Dermis microvascular lymphatic vessel endothelial cell (primary cell): ENCODE results near the gene POU5F1. TPM values are rescaled to one million over a fixed set of nuclear protein-coding genes. Genes with fewer than 3 reads are reported as not detected.
A peak's percentile ranks its signal among the peaks of the same experiment; 100 is the strongest.
"Not testable (repeated sequence)": the region's sequence is repeated elsewhere in the genome, so short reads cannot be mapped to it uniquely, and the experiment has no call there.

Source experiments
- DNase-seq, 2 donors: peaks; one replicate each; pipeline versions ENCODE4 v3.0.0 to v3.0.0-alpha.2; 2010; ENCODE audit warnings: low read depth in 2 of 2
- total RNA-seq: library from RNA; depleted of rRNA; stranded (reverse); fragments of >200 nt; gene quantifications from 2 replicates; pipeline ENCODE4 v1.2.1, GENCODE V29; 2014

The POU5F1 gene
- total RNA-seq, result not detected in 2 replicates

GRCh38 chr6:31170600-31170881, at the start of gene POU5F1:
POU5F1 (minus strand) TSS chr6:31170682; CDS start chr6:31170620, 62 bp downstream.
- no peak for DNase-seq

DNA sequence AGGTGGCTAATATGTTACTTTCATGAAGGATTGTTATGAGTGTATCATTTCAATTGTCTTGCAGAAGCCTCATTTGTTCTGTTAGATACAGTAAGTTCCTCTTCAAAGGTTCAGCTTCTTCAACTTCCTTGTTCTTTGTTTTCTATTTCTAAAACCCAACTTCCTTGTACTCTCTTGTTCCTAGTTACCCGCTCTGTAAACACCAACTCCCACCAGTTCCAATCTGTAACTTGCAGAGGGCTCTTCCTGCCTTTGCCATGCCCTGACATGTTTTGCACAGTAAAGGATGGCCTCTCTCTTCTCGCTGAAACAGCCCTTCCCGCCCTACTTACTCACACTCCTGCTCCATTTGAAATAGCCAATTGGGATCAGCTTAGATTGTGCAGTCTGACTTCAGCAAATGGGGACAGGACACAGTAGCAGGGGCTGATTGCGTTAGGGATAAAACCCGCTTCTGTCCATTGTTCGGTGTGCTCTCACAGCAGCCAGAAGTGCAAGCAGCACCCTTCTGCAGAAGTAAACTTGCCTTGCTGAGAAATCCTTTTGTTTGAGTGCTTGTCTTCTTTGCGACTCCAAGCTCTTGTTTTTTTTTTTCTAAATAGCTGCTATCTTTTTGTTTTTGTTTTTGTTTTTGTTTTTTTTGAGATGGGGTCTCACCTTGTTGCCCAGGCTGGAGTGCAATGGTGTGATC, 45.9 kb upstream of the POU5F1 start:
- DNase-seq, result no peak

DNA sequence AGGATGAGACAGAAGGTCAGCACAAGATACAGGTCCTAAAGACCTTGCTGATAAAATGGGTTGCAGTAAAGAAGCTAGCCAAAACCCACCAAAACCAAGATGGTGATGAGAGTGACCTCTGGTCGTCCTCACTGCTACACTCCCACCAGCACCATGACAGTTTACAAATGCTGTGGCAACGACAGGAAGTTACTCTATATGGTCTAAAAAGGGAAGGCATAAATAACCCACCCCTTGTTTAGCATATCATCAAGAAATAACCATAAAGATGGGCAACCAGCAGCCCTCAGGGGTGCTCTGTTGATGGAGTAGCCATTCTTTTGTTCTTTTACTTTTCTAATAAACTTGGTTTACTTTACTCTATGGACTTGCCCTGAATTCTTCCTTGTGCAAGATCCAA, 44.7 kb upstream of the POU5F1 start:
- not testable (repeated sequence) for DNase-seq

DNA sequence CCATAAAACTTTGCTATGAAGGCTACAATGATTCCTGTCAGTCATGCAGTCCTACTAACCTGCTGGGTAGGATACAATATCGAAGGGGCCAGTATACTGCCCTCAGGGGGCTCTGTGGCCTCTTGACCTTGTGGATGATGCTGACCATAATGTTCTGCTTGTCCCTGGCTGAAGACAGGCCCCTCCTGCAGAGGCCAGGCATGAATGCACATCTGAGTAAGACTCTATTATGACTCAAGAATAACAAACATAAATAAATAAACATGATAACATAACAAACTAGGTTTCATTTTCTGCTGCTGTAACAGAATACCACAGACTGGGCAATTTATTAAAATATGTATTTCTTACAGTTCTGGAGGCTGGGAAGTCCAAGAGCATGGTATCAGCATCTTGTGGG, 44.0 kb upstream of the POU5F1 start:
- no peak for DNase-seq

DNA sequence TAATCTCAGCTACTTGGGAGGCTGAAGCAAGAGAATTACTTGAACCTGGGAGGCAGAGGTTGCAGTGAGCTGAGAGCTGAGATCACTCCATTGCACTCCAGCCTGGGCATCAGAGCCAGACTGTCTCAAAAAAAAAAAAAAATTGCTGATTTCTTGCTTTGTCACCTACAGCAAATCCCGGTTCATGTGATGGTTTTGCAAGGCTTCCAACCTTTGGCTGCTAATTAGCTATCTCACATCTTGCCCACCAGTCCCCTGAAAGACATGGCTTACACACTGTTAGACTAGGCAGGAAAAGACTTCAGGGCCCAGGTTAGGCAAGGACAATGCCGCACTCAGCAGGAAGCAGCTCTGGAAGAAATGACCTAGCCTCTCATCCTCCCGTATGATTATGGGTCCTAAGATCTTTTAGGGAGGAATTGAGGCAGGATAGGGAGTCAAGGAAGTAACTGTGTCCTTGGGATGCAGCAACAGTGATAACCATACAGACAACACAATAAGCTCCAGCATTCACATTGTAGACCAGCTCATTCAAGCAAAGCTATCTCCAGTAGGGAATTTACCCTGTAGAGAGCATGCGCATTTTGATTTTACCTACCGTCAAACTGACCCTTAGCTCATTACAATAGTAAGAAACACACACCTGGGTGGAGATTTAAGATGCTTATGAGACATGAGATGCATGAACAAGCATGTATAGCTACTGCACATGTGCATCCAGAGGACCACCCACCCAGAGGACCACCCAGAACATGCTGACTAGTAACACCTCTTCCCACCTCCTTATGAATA, 40.5 kb upstream of the POU5F1 start:
- no peak for DNase-seq

DNA sequence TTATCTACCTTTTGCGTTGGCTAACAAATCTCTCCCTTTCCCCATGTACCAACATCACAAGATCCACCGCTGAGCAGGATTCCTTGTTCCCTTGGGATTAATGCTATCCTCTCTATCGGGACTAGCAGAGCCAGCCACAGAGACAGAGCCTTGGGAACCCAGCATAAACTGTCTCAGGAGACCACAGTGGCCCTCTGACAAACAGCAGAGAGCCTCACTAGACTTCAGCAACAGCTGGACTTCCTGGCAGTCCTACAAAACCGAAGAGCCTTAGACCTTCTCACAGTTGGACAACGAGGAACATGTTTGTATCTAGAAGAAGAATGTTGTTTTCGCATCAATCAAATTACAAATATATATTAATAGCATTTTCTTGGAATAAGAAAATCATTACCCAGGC, 39.6 kb upstream of the POU5F1 start:
- no peak for DNase-seq

GRCh38 chr6:31209137-31209536, 38.7 kb upstream of the POU5F1 start:
- no peak for DNase-seq

DNA sequence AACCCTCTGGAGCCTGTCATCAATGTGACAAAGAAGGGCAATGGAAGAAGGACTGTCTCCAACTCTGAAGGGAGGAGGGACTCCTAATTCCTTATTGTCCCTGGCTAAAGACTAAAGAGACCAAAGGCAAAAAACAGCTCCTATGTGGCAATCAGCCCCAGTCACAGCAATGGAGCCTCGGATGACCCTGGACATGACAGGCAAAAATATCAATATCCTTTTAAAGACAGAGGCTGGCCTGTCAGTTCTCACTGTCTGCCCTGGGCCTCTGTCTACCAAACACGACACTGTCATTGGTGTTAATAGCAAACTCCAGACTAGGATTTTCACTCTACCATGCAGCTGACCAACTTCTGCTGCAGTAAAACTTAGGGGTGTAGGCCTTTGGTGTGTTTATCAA, 38.0 kb upstream of the POU5F1 start:
- DNase-seq, result no peak

- no peak for DNase-seq
Observed at GRCh38 chr6:31205638-31206037, 35.2 kb upstream of the POU5F1 start.

DNA sequence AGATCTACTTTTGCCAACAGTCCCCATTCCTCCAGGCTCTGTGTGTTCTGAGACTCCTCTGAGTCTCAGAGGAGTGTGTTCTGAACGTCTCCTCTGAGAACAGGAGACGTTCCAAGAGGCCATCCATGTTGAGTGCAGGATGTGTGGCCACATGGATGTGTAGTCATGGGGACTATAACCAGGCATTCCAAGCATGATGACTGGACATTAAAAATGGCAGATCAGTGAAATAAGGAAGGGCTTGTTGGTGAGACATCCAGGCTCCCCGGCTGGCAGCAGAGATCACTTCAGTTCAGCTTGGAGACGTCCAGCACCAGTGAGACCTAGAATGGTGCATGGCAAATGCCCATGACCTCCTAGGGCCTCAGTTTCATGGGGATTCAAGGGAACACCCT, 34.3 kb upstream of the POU5F1 start:
- DNase-seq, result no peak

- peak; percentile 34 to 72 for DNase-seq
Observed at GRCh38 chr6:31203345-31203979, 33.0 kb upstream of the POU5F1 start.

DNA sequence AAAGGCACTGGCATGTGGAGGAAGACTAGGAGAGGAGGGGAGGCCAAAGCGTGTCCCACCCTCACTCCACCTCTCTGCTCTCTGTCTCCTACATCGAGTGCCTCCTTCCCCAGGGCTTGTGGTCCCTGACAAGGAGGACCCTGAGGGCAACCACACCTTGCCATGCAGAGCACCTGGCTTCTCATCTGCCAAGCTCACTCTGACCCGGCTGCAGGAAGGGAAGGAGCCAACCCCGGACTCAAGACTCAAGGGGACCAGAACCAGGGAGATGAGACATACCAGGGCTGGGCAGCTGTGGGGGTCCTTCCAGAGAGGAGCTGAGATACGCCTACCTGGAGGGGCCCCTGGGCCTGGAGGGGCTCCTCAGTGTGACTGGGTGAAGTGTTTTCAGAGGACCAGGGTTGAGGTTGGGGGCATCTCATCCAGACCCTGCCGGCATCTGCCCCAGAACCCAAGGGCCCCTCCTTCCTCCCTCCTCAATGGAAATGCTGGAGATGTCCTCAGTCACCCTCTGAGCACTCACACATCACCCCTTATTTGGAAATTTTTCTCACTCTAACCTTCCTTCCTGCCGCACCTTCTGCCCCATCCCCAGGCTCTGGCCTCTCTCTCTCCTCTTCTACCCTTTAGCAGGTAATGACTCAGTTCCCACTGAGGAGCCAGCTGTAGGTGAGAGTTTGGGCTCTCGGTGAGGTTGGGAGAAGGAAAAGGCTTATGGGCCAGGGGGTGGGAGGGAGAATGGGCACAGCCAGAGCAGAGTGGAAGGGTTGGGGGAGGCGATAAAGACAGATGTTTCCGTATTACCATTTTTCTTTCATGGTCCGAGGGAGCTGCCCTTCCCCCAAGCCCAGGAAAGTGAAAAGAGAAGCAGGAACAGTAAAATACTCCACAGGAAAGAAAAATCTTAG, 32.0 kb upstream of the POU5F1 start:
- peak in 1 of 2 donors; percentile 24 for DNase-seq

DNA sequence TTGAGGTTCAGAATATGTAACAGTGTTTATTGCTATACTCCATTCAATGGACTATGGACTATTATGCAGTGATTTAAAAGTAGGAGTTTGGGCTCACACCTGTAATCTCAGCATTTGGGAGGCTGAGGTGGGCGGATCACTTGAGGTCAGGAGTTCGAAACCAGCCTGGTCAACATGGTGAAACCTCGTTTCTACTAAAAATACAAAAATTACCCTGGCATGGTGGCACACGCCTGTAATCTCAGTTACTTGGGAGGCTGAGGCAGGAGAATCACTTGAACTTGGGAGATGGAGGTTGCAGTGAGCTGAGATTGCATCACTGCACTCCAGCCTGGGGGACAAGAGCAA, 28.6 kb upstream of the POU5F1 start:
- not testable (repeated sequence) for DNase-seq

DNA sequence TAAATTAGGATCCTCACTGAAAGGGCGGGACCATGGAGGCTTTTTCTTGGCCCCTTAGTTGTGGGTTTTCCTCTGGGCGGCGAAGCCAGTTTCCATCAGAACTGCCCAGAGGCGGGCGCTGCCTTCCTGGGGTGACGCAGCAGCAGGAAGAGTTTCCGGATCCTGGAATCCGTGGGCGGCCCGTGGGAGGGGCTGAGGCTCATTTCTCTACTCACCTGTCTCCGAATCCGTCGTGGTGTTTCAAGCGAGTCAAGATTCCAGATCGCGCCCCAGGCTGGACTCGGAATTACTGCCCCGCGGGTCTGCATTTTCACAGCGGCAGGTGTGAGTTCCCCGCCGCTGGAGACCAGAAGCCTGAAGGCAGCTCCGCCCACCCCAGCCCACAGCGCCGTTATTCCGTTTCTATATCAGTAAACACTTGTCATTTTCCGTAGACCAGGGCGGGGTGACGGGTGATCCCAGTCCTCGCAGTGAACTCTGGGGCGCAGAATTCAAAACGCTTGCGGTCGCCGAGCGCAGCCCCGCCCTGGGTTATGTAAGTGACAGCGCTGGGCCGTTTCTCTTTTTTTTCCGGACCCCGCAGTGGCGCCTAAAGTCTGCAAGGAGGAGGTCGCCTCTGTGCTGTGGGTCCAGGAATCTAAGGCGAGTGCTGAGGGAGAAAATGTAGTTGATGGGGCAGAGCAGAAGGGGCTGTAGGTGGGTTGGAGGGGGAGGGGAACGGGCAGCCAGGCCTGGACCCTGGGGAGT, 27.2 kb upstream of the POU5F1 start:
- DNase-seq, result peak; percentile 82 to 85

GRCh38 chr6:31196251-31197022, 26.0 kb upstream of the POU5F1 start:
- not testable (repeated sequence) for DNase-seq

- DNase-seq, result not testable (repeated sequence)
Observed at GRCh38 chr6:31195308-31195979, 25.0 kb upstream of the POU5F1 start.

- DNase-seq, result no peak
Observed at GRCh38 chr6:31194061-31194834, 23.8 kb upstream of the POU5F1 start.

DNA sequence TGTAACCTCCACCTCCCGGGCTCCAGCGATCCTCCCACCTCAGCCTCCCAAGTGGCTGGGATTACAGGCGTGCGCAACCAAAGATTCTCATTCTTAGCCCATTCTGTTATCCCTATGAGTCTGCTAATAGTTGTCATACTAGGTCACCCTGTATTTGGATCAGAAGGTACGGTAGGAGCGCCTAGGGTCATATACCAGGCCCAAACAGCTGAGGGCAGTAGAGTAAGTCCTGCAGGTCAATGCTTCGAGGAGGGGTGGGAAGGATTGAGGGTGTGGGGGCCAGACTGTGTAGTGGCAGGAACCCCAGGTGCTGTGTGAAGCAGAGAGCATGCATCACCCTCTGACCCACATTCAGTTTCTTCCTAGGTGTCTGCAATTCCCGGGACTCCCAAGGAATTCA, 22.7 kb upstream of the POU5F1 start:
- no peak for DNase-seq
